Measurements from ENCODE around the gene CAP2.

GRCh38 chr6:17494177-17494576 lies 100.8 kb downstream of the CAP2 start:
- TF ChIP-seq EZH2phosphoT487 (IDR thresholded peaks at IDR 0.05; ENCODE audit: unreplicated experiment) (no peak), CTCF (conservative IDR thresholded peaks at IDR 0.05; ENCODE audit: low read depth in 2 of 2) (no peak), CREB1 (CRISPR knock-in tag; IDR thresholded peaks at IDR 0.05; ENCODE audit: low read depth) (no peak), EZH2 (IDR thresholded peaks at IDR 0.05; ENCODE audit: low read depth, unreplicated experiment) (no peak), JUNB (IDR thresholded peaks at IDR 0.05; ENCODE audit: unreplicated experiment) (no peak), REST (IDR thresholded peaks at IDR 0.05; ENCODE audit: unreplicated experiment) (no peak), POLR2AphosphoS5 (IDR thresholded peaks at IDR 0.05; ENCODE audit: low read depth) (no peak), ZNF114 (CRISPR knock-in tag; IDR thresholded peaks at IDR 0.05) (no peak), STAT1 (IDR thresholded peaks at IDR 0.05; ENCODE audit: unreplicated experiment) (no peak), ZNF331 (CRISPR knock-in tag; IDR thresholded peaks at IDR 0.05; ENCODE audit: low read depth) (no peak), NANOG (IDR thresholded peaks at IDR 0.05; ENCODE audit: borderline replicate concordance) (no peak)
- TF ChIP-seq, protein P1, sequence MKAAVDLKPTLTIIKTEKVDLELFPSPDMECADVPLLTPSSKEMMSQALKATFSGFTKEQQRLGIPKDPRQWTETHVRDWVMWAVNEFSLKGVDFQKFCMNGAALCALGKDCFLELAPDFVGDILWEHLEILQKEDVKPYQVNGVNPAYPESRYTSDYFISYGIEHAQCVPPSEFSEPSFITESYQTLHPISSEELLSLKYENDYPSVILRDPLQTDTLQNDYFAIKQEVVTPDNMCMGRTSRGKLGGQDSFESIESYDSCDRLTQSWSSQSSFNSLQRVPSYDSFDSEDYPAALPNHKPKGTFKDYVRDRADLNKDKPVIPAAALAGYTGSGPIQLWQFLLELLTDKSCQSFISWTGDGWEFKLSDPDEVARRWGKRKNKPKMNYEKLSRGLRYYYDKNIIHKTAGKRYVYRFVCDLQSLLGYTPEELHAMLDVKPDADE (IDR thresholded peaks at IDR 0.05): no peak

Measured in GM23338 (cell line).